Lung microvascular endothelial cell (primary cell): ENCODE measurements around the gene TSPEAR. TPM values are rescaled to one million over a fixed set of nuclear protein-coding genes. Genes with fewer than 3 reads are reported as not detected.

ENCODE experiments used
- DNase-seq, 2 donors: peaks; one replicate each; pipeline versions ENCODE4 v3.0.0 to v3.0.0-alpha.2; 2010; ENCODE audit warnings: low read depth in 2 of 2
- total RNA-seq: library from RNA; depleted of rRNA; stranded (reverse); fragments of >200 nt; gene quantifications from 2 replicates; pipeline ENCODE4 v1.2.1, GENCODE V29; 2014

Gene TSPEAR
- total RNA-seq, 1 donor from 2014 or later = under 0.01 TPM

GRCh38 chr21:44741921-44742320 is 30.5 kb upstream of the TSPEAR start:
- no peak for DNase-seq

DNA sequence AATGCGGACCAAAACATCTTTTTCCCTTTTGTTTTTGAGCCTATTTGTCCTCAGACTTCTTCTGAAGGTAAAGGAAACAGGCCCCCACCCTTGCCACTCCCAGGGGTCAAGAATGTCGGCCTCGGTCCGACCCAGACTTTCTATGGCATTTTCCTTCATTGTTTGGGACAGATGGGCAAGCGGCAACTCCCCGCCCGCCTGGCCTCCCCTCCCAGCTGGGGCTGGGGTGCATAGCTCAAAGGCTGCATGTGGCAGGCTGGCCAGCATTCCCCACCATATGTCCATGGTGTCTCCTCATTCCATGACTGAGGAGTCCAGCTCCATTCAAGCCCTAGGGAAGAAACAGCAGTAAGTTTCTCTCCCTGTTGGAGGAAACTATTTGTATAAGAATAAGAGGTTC is 29.4 kb upstream of the TSPEAR start:
- no peak for DNase-seq

GRCh38 chr21:44739316-44739715 is 27.9 kb upstream of the TSPEAR start:
- DNase-seq = no peak

DNA sequence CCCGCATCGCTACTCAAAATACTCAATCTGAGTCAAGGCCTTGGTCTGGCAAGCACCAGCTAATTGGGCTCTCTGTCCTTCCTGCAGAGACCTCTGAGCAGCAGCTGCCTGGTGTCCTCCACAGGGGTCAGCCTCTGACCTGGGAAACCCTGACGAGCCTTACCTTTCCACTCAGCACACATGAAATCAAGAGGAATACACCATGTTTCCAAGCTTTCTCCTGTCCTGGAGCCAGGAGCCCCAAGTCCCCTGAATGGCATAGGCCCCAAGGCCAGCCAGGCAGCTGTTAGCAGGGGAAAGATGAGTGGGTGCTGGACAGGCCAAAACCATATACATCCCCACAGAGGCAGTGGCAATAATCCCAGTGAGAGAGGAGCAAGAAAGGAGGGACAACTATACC is 27.2 kb upstream of the TSPEAR start:
- no peak for DNase-seq

DNA sequence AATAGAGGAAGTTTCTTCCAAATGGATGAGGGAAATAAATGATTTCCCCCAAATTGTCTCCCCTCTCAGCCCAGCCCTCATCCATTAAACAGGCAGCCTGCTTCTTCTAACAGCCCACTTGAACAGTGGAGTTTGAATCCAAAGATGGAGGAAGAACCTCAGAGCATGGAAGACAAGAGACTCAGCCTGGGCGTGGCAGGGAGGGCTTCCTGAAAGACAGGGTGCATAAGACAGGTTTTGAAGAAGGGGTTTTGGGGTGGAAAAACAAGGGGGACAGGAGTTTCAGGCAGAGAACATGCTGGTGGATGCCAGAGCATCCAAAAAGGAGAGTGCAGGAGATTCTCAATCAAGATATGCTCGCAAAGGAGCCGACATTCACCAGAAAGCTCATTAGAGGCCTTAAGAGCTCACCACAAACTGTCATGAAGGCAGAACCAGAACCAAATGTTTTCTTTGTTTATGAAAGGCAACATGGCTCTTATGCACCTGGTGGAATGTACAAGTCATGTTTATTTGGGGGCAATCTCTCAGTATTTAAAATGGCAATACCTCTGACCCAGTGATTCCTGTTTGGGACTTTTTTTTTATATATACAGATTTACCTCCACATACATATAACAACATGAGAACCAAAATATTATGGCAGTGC is 26.5 kb upstream of the TSPEAR start:
- no peak for DNase-seq

GRCh38 chr21:44736291-44737004 is 25.1 kb upstream of the TSPEAR start:
- DNase-seq = peak; percentile 40 to 74

DNA sequence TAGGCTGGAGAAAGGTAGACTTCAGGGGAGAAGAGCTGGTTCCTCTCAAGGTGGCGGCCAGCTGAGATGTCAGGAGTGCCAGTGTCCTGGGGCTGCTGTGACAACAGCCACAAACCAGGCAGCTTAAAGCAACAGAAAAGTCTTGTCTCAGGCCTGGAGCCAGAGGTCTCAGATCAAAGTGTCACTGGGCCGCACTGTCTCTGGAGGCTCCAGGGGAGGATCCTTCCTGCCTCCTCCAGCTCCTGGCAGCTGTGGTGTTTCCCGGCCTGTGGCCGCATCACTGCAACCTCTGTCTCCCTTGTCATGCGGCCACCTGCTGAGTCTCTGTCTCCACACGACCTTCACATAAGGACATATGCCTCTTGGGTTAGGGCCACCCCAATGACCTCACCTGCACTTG is 24.4 kb upstream of the TSPEAR start:
- DNase-seq = no peak

- no peak for DNase-seq
These were observed 23.5 kb upstream of the TSPEAR start for GRCh38 chr21:44734841-44735240.

GRCh38 chr21:44734026-44734745 is 22.8 kb upstream of the TSPEAR start:
- no peak for DNase-seq

DNA sequence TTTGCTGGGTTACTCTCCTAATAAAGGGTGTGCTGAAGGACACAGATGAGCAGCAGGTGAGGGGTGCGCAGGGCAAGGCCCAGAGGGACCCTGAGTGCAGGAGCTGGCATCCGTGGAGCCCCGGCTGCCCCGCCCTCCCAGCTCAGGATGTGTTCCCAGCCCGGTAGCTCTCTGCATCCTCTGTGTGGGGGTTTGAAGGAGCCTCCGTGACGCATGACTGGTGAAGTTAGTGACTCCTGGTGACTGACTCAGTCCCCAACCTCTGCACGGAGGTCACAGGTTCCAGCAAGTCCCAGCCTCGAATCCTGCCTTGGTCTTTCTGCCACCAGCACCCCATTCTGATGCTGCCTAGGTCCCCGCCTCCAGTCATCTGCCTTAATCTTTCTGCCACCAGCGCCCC is 21.6 kb upstream of the TSPEAR start:
- DNase-seq = no peak

DNA sequence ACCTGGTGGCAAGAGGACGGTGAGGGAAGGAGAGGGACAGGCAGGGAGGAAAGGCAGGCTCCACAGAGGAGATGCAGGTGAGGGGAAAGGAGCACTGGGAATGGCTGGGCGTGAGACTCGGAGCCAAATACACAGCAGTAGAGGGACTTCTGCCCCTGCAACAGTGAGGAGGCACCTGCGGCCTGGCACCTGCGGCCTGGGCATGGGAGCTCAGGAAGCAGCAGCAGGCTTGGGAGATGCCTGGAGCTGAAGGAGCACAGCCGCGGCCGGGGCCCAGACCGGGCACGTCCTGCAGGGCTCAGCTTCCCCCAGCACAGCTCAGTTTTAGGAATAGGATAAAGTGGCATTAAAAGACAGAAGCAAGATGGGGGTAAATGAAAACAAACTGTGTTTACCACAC is 20.9 kb upstream of the TSPEAR start:
- no peak for DNase-seq

GRCh38 chr21:44730951-44731579 is 19.7 kb upstream of the TSPEAR start:
- no peak for DNase-seq

- DNase-seq = no peak
These were observed 18.6 kb upstream of the TSPEAR start for GRCh38 chr21:44730028-44730395.

DNA sequence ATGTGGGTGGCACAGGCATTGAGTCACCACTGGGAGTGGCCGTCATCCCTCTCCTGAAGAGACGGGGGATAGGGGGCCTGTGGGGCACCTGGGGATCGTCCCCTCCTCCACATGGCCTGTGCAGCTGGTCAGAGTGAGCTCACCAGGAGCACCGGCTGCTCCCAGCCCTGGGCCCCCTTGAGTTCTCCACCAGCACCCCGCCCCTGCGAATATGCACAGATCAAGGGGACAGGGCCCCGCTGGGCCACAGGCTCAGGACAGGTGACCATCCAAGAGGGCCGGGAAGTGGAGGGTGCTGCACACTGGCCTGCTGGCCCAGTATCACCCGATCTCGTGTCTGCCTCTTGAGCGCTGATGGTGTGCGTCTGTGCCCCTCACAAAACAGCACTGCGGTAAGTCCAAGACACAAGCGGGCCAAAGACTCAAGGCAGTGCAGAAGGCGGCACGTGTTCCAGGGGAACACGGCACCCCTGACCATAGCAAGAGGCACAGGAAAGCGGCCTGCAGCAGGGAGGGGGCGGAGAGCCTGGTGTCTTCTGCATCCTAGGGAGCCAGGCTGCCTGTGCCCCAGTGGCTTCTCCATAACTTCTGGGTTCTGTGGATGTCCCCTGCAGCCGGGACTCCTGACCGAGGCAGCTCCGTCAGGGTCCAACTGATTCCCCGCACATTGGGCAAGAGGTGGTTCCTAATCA is 18.1 kb upstream of the TSPEAR start:
- no peak for DNase-seq

GRCh38 chr21:44728716-44729115 is 17.3 kb upstream of the TSPEAR start:
- DNase-seq = no peak

- no peak for DNase-seq
These were observed 16.4 kb upstream of the TSPEAR start for GRCh38 chr21:44727757-44728156.

GRCh38 chr21:44727321-44727720 is 15.9 kb upstream of the TSPEAR start:
- no peak for DNase-seq

DNA sequence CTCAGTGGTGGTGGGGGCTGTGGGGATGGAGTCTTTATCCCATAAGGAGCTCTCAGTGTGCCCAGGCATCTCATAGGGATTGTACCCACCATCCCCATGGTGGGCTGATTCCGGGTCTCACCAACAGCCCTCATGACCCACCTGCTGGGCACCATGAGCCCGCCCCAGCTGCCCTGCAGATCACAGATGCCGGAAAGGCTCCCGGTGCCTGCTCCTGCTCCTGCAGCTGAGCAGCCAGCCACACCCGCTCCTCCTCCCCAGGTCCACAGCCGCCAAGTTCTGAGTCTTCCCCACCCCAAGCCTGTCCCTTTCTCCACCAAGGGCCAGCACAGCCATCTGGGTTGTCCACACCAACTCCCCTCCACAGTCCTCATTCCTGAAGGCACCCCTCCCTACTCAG is 15.5 kb upstream of the TSPEAR start:
- DNase-seq = no peak

GRCh38 chr21:44724926-44725325 is 13.6 kb upstream of the TSPEAR start:
- no peak for DNase-seq

DNA sequence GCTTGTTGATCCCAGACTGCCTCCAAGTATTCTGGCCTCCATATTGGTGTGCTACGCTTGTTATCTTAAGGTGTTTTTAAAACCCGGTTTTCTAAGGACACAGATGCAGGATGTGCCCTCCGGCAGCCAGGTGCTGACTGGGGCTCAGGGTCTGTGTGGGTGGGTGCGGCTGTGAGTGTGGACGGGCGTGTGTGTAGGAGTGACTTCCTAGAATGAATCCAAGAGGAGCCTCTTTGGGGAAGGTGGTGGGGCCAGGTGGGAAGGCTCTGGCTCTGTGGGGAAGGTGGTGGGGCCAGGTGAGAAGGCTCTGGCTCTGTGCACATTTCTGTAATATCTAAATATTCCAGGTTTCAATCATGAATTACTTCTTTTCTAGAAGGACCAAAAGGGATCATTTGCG is 12.8 kb upstream of the TSPEAR start:
- no peak for DNase-seq

DNA sequence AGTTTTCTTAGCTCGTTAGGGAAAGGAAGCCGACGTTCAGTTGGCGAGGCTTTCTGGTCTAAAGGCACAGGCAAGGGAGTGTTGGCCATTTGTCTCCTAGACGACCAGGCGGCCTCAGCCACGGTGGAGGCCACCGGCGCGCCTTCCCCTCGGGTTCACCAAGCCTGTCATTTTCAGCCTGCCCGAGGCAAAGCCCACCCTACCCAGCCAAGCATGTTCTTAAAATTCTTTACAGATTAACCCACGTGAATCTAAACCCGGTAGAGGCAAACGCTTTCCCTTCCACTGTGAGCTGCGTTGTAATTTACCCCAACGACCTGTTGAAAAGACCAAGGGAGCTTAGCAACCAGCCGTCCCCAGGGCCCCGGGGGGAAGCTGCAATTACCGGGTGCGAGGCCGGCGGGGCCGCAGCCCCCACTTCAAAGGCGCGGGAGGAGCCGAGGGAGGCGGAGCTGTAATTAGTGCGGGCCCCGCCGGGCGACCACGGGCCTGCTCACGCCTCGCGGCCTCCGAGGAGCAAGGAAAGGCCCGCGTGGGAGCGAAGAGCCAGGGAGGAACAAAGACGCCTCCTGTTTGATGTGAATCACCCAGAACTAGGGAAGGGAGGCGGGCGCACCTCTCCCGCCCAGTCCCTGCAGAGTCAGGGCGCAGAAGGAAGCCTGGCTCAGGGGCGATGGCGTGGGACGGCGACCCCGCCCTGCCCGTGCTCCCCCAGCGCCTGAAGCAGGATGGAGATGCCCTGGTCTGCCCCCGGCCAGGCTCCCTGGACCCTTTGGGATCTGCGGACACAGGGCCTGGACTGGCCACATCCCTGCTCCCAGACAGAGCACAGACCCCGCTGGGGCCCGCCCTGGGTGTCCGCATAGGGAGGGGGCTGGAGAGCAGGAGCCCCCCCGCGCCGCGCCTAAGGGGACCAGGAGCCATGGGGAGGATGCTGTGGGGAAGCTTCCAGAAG is 12.1 kb upstream of the TSPEAR start:
- no peak for DNase-seq
